ENCODE measurements around the gene CD151. TPM values are rescaled to one million over a fixed set of nuclear protein-coding genes. Genes with fewer than 3 reads are reported as not detected.

CD151 gene
- total and polyA plus RNA-seq, 8 donors, result 122 to 815 (median 162) TPM

DNA sequence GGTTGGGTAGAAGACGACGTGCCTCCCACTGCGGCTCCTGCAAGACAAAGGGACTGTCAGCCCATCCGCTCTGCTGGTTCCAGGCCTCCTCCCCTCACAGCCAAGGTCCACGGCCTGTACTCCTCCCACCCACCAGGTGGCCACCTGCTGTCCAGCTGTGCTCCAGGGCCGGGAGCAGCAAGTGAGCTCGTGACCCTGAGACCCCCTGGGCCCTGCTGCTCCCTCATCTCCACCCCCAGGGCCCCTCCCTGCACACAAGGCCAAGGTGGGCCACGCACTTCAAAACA lies 37.3 kb downstream of the CD151 start:
- TF ChIP-seq, protein P1, sequence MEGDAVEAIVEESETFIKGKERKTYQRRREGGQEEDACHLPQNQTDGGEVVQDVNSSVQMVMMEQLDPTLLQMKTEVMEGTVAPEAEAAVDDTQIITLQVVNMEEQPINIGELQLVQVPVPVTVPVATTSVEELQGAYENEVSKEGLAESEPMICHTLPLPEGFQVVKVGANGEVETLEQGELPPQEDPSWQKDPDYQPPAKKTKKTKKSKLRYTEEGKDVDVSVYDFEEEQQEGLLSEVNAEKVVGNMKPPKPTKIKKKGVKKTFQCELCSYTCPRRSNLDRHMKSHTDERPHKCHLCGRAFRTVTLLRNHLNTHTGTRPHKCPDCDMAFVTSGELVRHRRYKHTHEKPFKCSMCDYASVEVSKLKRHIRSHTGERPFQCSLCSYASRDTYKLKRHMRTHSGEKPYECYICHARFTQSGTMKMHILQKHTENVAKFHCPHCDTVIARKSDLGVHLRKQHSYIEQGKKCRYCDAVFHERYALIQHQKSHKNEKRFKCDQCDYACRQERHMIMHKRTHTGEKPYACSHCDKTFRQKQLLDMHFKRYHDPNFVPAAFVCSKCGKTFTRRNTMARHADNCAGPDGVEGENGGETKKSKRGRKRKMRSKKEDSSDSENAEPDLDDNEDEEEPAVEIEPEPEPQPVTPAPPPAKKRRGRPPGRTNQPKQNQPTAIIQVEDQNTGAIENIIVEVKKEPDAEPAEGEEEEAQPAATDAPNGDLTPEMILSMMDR (IDR thresholded peaks at IDR 0.05), result no peak
- Histone ChIP-seq H3K27me3 (no peaks in the 10 kb centered on the region), H3K36me3 (peaks cover 0 to 21% of the 10 kb centered on the region in 2 donors), H3K27ac (no peak overlapping the region), H3K4me3 (no peak overlapping the region), H3K4me1 (no peaks in the 10 kb centered on the region), H3K9me3 (no peaks in the 10 kb centered on the region)
- intact Hi-C loops (cut with DNase I), result no loop called here
- DNase-seq (no peak), ATAC-seq (no peak)

DNA sequence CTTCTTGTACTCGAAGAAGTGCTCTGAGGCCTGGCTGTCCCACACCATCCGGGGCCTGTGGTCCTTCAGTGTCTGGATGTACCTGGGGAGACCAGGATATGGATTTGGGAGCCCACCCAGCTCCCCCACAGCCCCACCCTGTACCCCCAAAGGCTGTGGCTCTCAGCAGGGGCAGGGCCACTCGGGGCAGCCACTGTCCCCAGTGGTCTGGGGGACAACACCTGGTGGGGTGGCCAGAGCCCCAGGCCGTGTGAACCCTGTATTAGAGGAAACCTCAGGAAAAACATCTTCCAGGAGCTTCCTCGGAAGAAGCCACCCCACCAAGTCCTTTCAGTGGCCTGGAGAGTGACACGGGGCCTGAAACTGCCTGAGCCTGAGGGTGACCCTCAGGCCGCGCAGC lies 37.7 kb downstream of the CD151 start:
- Histone ChIP-seq H3K27ac (no peak overlapping the region), H3K27me3 (no peaks in the 10 kb centered on the region), H3K36me3 (peaks cover 0 to 18% of the 10 kb centered on the region in 2 donors), H3K4me1 (no peaks in the 10 kb centered on the region), H3K4me3 (no peak overlapping the region), H3K9me3 (no peaks in the 10 kb centered on the region)
- DNase-seq, result no peak
- TF ChIP-seq, protein P1 (IDR thresholded peaks at IDR 0.05), result no peak
- no peak for ATAC-seq
- intact Hi-C loops (cut with DNase I), result no loop called here

DNA sequence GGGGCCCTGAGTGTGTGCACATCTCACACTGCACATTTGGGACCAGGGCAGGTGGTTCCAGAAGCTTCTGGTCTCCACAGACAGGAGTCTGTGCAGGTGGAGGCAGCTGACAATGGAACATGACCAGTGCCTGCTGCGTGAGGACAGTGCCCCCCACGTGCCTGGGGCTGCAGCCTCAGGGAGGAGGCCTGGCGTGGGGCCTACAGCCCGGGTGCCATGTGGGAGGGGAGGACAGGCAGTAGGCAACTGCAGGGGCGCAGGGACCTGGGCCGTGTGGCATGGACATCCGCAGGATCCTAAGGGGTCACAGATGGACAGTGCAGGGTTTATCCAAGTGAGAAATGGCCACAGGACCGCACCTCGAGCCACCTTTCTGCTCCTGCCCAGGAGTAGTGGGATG lies 38.7 kb downstream of the CD151 start:
- Histone ChIP-seq H3K36me3 (peaks cover 0 to 7% of the 10 kb centered on the region in 2 donors), H3K4me3 (no peak overlapping the region), H3K27ac (no peak overlapping the region), H3K27me3 (no peaks in the 10 kb centered on the region), H3K9me3 (no peaks in the 10 kb centered on the region), H3K4me1 (no peaks in the 10 kb centered on the region)
- no peak for ATAC-seq
- intact Hi-C loops (cut with DNase I), result no loop called here
- no peak for DNase-seq
- TF ChIP-seq, protein P1 (IDR thresholded peaks at IDR 0.05), result no peak

DNA sequence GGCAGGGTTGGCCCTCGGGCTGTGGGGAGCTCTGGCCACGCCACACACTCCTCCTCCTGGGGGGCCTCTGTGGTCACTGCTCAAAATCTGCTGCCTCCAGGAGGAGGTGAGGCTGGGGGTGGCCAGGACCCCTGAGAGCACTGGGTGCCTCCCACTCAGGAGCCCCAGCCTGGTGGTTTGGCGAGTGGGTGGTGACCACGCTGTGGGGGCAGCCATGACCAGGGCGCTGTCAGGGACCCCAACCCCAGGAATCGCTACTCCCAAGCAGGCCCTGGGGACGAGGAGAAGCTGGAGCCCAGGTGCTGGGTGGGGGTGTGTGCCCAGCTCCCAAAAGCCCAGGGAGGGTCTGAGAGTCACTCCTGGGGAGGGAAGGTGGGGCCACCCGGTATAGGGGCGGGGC lies 40.0 kb downstream of the CD151 start:
- no peak for ATAC-seq
- H3K9me3 ChIP-seq, result no peaks in the 10 kb centered on the region
- TF ChIP-seq, protein P1 (IDR thresholded peaks at IDR 0.05), result no peak
- DNase-seq, result no peak
- H3K27ac ChIP-seq, result no peak overlapping the region
- no peaks in the 10 kb centered on the region for H3K4me1 ChIP-seq
- H3K4me3 ChIP-seq, result no peak overlapping the region
- no peaks in the 10 kb centered on the region for H3K36me3 ChIP-seq
- H3K27me3 ChIP-seq, result no peaks in the 10 kb centered on the region
- intact Hi-C loops (cut with DNase I), result no loop called here

DNA sequence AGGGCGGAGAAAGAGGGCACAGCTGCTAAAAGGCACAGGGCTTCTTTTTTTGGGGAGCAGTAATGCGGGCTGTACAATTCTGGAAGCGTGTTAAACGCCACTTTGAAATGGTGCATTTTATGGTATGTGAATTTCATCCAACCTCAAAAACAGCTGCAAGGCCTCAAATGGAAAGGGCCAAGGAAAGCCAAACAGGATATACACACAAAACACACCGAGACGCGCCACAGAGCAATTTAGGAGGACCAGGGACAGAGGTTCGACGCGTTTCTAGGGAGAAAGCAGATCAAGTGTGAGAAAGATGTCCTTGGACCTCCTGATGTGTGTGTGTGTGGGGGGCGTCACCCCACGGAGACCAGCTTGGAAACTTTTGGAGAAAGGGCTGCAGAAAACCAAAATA lies 41.0 kb downstream of the CD151 start:
- H3K4me1 ChIP-seq, result no peaks in the 10 kb centered on the region
- H3K27ac ChIP-seq, result no peak overlapping the region
- TF ChIP-seq, protein P1 (IDR thresholded peaks at IDR 0.05), result no peak
- no peaks in the 10 kb centered on the region for H3K27me3 ChIP-seq
- no peaks in the 10 kb centered on the region for H3K9me3 ChIP-seq
- peaks cover 0 to under 1% of the 10 kb centered on the region in 2 donors for H3K36me3 ChIP-seq
- DNase-seq (no peak), ATAC-seq (no peak)
- H3K4me3 ChIP-seq, result no peak overlapping the region
- intact Hi-C loops (cut with DNase I), result no loop called here

Data from left lung (tissue), 10 donors.